Breast epithelium (tissue), 3 donors: Measurements from ENCODE around the gene ANO7.

Experiments
- CTCF ChIP-seq, 3 donors: fragments of 450-650 bp; IDR thresholded peaks; one replicate each; pipeline ENCODE4 v1.5.1; 2016 to 2017; ENCODE audit warnings: antibody characterized with exemption in 3 of 3, mild to moderate bottlenecking in 3 of 3, moderate library complexity in 3 of 3
- POLR2A ChIP-seq: fragments of 450-650 bp; IDR thresholded peaks from one replicate; pipeline ENCODE4 v1.6.1; 2016; ENCODE audit warnings: antibody characterized with exemption, mild to moderate bottlenecking, moderate library complexity
- POLR2AphosphoS5 ChIP-seq, 3 donors: sonication (generic); formaldehyde crosslinking; IDR thresholded peaks; one replicate each; pipeline ENCODE4 v1.6.1; 2017; ENCODE audit warnings: antibody characterized with exemption in 3 of 3

- TF ChIP-seq CTCF (IDR thresholded peaks at IDR 0.05) (no peak), POLR2AphosphoS5 (IDR thresholded peaks at IDR 0.05) (no peak), POLR2A (no peak)
Observed at GRCh38 chr2:241177526-241178334, 10.7 kb upstream of the ANO7 start.
